NCI-H226 (cell line): ENCODE measurements around the gene MAD1L1.

Source experiments
- DNase-seq: peaks from one replicate; pipeline ENCODE4 v3.0.0-alpha.2; 2015

The MAD1L1 gene

GRCh38 chr7:1785839-1786238 is 446.9 kb downstream of the MAD1L1 start:
- DNase-seq, result no peak

DNA sequence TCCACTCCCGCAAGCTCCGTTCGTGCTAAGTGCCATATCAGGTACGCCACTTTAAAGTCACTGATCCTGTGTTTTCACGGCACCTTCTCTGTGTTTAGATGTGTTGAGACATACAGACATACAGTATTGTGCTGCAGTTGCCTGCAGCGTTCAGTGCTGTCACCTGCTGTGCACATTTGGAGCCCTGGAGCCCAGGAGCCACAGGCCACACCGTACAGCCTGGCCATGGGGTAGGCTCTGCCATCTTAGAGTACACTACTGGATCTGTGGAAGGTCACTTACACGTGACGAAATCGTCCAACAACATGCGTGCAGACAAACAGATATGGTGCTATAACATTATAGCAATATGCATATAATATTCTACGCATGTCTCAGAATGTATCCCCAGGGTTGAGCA is 451.4 kb downstream of the MAD1L1 start:
- no peak for DNase-seq

DNA sequence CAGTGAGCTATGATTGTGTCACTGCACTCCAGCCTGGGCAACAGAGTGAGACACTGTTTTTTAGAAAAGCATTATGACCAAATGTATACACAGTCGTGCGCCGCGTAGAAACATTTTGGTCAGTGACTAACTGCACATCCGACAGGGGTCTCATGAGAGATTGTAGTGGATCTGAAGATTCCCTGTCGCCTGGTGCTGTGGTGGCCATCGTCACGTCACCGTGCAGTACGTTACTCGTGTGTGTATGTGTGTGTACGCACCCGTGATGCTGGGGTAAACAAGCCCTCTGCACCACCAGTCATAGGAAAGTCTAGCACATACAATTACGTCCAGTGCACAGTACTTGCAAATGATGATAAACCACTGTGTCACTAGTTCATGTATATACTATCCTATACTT is 453.3 kb downstream of the MAD1L1 start:
- DNase-seq, result peak; percentile 1

- DNase-seq, result peak; percentile 0
These were observed 455.6 kb downstream of the MAD1L1 start for GRCh38 chr7:1777122-1777521.

DNA sequence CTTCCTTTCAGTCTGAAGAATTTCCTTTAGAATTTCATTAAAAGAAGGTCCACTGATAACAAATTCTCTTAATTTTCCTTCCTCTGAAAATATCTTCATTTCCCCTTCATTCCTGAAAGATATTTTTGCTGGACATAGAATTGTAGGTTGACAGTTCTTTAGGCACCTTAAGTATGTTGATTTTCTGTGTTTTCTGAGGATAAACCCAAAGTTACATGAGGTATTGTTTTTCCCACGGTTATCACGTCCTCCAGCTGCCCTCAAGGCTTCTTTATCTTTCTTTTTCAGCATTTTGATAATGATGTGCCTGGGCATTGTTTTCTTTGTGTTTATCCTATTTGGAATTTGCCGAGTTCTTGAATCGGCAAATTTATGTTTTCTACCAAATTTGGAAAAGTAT is 457.4 kb downstream of the MAD1L1 start:
- DNase-seq, result peak; percentile 0

DNA sequence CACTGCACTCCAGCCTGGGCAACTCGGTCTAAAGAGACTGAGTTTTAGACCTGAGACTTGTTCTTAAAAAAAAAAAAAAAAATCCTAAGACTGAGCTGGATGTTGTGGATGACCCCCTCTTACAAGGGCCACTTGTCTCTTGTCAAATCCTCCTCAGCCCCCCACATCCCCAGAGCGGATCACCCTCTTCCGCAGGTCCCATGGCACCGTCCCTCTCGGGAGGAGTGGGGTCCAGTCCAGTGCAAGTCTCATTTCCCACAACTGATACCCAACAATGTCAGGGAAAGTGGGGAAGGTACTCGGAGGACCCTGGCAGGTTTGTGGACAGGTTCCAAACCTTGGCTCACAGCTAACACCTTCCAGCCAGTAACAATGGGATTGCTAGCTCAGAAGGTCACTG is 462.4 kb downstream of the MAD1L1 start:
- peak; percentile 0 for DNase-seq

GRCh38 chr7:1769286-1770200 is 463.2 kb downstream of the MAD1L1 start:
- DNase-seq, result no peak

- DNase-seq, result peak; percentile 1
These were observed 463.9 kb downstream of the MAD1L1 start for GRCh38 chr7:1768832-1769231.

DNA sequence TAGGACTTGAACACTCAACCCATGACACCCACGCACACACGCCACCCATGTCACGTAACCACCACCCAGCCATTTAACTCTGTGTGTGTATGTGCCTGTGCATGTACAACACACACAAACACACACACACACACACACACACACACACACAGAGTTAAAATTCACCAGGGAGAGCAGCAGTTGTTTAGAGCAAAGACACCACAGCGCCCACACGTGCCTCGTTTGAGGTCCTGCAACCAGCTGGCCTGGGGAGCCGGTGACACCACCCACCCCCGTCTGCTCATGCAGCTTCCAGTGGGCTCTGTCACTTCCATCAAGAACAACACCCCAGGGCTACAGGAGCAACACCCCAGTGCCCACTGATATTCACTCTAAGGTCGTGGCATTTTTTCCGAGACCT is 465.2 kb downstream of the MAD1L1 start:
- no peak for DNase-seq
